HCT116 (cell line): ENCODE data around the gene ALPL.

Experiments used
- CEBPB ChIP-seq: IDR thresholded peaks from 2 replicates; pipeline ENCODE4 v1.6.1; 2012; ENCODE audit warnings: low read depth
- EZH2phosphoT487 ChIP-seq: fragments of 200-600 bp; IDR thresholded peaks from 2 replicates; pipeline ENCODE4 v1.6.1; 2018; ENCODE audit warnings: antibody characterized with exemption, borderline replicate concordance
- POLR2A ChIP-seq: IDR thresholded peaks from 2 replicates; pipeline ENCODE4 v1.7.0; 2011; ENCODE audit warnings: borderline replicate concordance; ENCODE audit not compliant: insufficient read depth, insufficient read length; ENCODE audit errors: extremely low read depth
- POLR2AphosphoS5 ChIP-seq: IDR thresholded peaks from 2 replicates; pipeline ENCODE4 v1.6.1; 2011; ENCODE audit warnings: mild to moderate bottlenecking, low read depth, low read length, moderate library complexity
- YY1 ChIP-seq: IDR thresholded peaks from 2 replicates; pipeline ENCODE4 v1.6.1; 2011; ENCODE audit warnings: low read length, low read depth, moderate library complexity, mild to moderate bottlenecking; ENCODE audit not compliant: insufficient replicate concordance; ENCODE audit errors: extremely low read depth
- TF ChIP-seq, protein P1 (sequence below), 3 experiments: fragments of 200-600 bp in 1 of 3; sonication (generic) in 1 of 3; IDR thresholded peaks in 2 of 3; conservative IDR thresholded peaks in 1 of 3; 2 replicates each; pipeline ENCODE4 v1.5.1; 2012 to 2017; ENCODE audit warnings: low read depth in 2 of 3, low read length in 2 of 3, antibody characterized with exemption in 1 of 3, borderline replicate concordance in 1 of 3, control low read depth in 1 of 3, mild to moderate bottlenecking in 1 of 3, mixed read lengths in 1 of 3, mixed run types in 1 of 3, moderate library complexity in 1 of 3; ENCODE audit not compliant: insufficient read depth in 1 of 3
- TF ChIP-seq, protein P2 (sequence below): IDR thresholded peaks from 2 replicates; pipeline ENCODE4 v1.6.1; 2012; ENCODE audit warnings: low read depth
- TF ChIP-seq, protein P3 (sequence below): IDR thresholded peaks from 2 replicates; pipeline ENCODE4 v1.6.1; 2012
- TF ChIP-seq, protein P4 (sequence below): IDR thresholded peaks from 2 replicates; pipeline ENCODE4 v1.6.1; 2012

DNA sequence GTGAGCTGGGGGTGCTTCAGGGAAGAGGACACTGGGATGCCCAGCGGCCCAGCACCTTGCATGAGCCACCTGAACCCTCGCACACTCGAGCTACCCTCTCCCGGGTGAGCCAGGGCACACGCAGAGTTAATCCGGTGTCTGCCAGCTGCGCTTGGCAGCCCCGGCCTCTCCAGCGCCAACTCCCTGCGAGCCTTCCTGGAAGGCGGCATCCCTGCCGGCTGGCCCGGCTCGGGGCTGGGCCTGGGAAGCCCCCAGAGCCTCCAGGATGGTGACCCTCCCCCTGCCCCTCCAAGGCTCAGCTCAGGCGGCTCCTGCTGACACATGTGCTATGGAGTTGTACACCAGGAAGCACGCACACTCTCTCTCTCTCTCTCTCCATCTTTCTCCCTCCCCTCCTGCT lies 111.3 kb downstream of the ALPL start:
- no peak for TF ChIP-seq POLR2A
- TF ChIP-seq, protein P1, sequence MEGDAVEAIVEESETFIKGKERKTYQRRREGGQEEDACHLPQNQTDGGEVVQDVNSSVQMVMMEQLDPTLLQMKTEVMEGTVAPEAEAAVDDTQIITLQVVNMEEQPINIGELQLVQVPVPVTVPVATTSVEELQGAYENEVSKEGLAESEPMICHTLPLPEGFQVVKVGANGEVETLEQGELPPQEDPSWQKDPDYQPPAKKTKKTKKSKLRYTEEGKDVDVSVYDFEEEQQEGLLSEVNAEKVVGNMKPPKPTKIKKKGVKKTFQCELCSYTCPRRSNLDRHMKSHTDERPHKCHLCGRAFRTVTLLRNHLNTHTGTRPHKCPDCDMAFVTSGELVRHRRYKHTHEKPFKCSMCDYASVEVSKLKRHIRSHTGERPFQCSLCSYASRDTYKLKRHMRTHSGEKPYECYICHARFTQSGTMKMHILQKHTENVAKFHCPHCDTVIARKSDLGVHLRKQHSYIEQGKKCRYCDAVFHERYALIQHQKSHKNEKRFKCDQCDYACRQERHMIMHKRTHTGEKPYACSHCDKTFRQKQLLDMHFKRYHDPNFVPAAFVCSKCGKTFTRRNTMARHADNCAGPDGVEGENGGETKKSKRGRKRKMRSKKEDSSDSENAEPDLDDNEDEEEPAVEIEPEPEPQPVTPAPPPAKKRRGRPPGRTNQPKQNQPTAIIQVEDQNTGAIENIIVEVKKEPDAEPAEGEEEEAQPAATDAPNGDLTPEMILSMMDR (IDR thresholded peaks at IDR 0.05 in 2 of 3, conservative IDR thresholded peaks at IDR 0.05 in 1 of 3; ENCODE audit: borderline replicate concordance in 1 of 3, insufficient read depth in 1 of 3, low read depth in 2 of 3, low read length in 2 of 3) = no peak
- no peak for TF ChIP-seq CEBPB
- TF ChIP-seq, protein P2, sequence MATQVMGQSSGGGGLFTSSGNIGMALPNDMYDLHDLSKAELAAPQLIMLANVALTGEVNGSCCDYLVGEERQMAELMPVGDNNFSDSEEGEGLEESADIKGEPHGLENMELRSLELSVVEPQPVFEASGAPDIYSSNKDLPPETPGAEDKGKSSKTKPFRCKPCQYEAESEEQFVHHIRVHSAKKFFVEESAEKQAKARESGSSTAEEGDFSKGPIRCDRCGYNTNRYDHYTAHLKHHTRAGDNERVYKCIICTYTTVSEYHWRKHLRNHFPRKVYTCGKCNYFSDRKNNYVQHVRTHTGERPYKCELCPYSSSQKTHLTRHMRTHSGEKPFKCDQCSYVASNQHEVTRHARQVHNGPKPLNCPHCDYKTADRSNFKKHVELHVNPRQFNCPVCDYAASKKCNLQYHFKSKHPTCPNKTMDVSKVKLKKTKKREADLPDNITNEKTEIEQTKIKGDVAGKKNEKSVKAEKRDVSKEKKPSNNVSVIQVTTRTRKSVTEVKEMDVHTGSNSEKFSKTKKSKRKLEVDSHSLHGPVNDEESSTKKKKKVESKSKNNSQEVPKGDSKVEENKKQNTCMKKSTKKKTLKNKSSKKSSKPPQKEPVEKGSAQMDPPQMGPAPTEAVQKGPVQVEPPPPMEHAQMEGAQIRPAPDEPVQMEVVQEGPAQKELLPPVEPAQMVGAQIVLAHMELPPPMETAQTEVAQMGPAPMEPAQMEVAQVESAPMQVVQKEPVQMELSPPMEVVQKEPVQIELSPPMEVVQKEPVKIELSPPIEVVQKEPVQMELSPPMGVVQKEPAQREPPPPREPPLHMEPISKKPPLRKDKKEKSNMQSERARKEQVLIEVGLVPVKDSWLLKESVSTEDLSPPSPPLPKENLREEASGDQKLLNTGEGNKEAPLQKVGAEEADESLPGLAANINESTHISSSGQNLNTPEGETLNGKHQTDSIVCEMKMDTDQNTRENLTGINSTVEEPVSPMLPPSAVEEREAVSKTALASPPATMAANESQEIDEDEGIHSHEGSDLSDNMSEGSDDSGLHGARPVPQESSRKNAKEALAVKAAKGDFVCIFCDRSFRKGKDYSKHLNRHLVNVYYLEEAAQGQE = no peak
- no peak for TF ChIP-seq YY1
- no peak for TF ChIP-seq EZH2phosphoT487
- TF ChIP-seq POLR2AphosphoS5 = no peak
- TF ChIP-seq, protein P3, sequence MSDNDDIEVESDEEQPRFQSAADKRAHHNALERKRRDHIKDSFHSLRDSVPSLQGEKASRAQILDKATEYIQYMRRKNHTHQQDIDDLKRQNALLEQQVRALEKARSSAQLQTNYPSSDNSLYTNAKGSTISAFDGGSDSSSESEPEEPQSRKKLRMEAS = no peak
- TF ChIP-seq, protein P4, sequence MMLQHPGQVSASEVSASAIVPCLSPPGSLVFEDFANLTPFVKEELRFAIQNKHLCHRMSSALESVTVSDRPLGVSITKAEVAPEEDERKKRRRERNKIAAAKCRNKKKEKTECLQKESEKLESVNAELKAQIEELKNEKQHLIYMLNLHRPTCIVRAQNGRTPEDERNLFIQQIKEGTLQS = no peak
